GM23248 (cell line): ENCODE measurements around the gene REXO1. TPM values are rescaled to one million over a fixed set of nuclear protein-coding genes. Genes with fewer than 3 reads are reported as not detected.

Source experiments
- DNase-seq: peaks from one replicate; pipeline ENCODE4 v3.0.0-alpha.2; 2015
- H2AFZ ChIP-seq: fragments of 200-600 bp; sonication (generic); 2 replicates; pipeline ENCODE4 v1.6.1; 2016; ENCODE audit warnings: antibody characterized with exemption
- H3F3A ChIP-seq: fragments of 200-600 bp; sonication (generic); 2 replicates; pipeline ENCODE4 v1.6.1; 2016; ENCODE audit warnings: mild to moderate bottlenecking, antibody characterized with exemption, mixed run types; ENCODE audit not compliant: insufficient read depth
- H3K27ac ChIP-seq: fragments of 200-600 bp; sonication (generic); 2 replicates; pipeline ENCODE4 v1.5.1; 2016; ENCODE audit warnings: mild to moderate bottlenecking
- H3K27me3 ChIP-seq: fragments of 200-600 bp; sonication (generic); replicated peaks from 2 replicates; pipeline ENCODE4 v1.6.1; 2016; ENCODE audit warnings: mild to moderate bottlenecking; ENCODE audit not compliant: insufficient read depth
- H3K36me3 ChIP-seq: fragments of 200-600 bp; sonication (generic); 2 replicates; pipeline ENCODE4 v1.6.1; 2016; ENCODE audit warnings: low read depth, mild to moderate bottlenecking
- H3K4me1 ChIP-seq: fragments of 200-600 bp; sonication (generic); 2 replicates; pipeline ENCODE4 v1.6.1; 2016; ENCODE audit warnings: mild to moderate bottlenecking; ENCODE audit not compliant: insufficient read depth
- H3K4me2 ChIP-seq: fragments of 200-600 bp; sonication (generic); one replicate; pipeline ENCODE4 v1.6.1; 2016; ENCODE audit warnings: mild to moderate bottlenecking; ENCODE audit not compliant: unreplicated experiment
- H3K4me3 ChIP-seq: fragments of 200-600 bp; sonication (generic); 2 replicates; pipeline ENCODE4 v1.5.1; 2016; ENCODE audit warnings: mild to moderate bottlenecking
- H3K79me2 ChIP-seq: fragments of 200-600 bp; sonication (generic); 2 replicates; pipeline ENCODE4 v1.6.1; 2016; ENCODE audit warnings: mild to moderate bottlenecking; ENCODE audit not compliant: insufficient read depth
- H3K9ac ChIP-seq: fragments of 200-600 bp; sonication (generic); 2 replicates; pipeline ENCODE4 v1.6.1; 2016; ENCODE audit warnings: mild to moderate bottlenecking
- H3K9me2 ChIP-seq: fragments of 200-600 bp; sonication (generic); 2 replicates; pipeline ENCODE4 v1.6.1; 2016; ENCODE audit warnings: mixed run types, mild to moderate bottlenecking, moderate library complexity; ENCODE audit not compliant: insufficient read depth
- H3K9me3 ChIP-seq: fragments of 200-600 bp; sonication (generic); one replicate; pipeline ENCODE4 v1.6.1; 2017; ENCODE audit warnings: low read depth
- H4K20me1 ChIP-seq: fragments of 200-600 bp; sonication (generic); 2 replicates; pipeline ENCODE4 v1.6.0; 2016; ENCODE audit not compliant: insufficient read depth
- EZH2 ChIP-seq: fragments of 200-600 bp; sonication (generic); IDR thresholded peaks from 2 replicates; pipeline ENCODE4 v1.6.1; 2018; ENCODE audit warnings: antibody characterized with exemption, mild to moderate bottlenecking; ENCODE audit not compliant: insufficient read depth, poor library complexity, severe bottlenecking
- EZH2phosphoT487 ChIP-seq: fragments of 200-600 bp; sonication (generic); IDR thresholded peaks from 2 replicates; pipeline ENCODE4 v1.6.1; 2018; ENCODE audit warnings: antibody characterized with exemption, moderate library complexity, mild to moderate bottlenecking, low read depth; ENCODE audit not compliant: insufficient read depth
- WGBS, 2 experiments: methylation state at CpG; one replicate each; pipeline ENCODE4 v1.1.6; 2015 to 2017; ENCODE audit warnings: low lambda C conversion rate in 2 of 2, low coverage in 1 of 2; ENCODE audit errors: missing lambda C conversion rate in 2 of 2; 5-methylcytosine and 5-hydroxymethylcytosine counted together
- in situ Hi-C: fragments of 300-500 bp; cut with MboI; formaldehyde crosslinking; loops from 2 replicates; pipeline ENCODE4 v1.15.0; 2020
- polyA plus RNA-seq: library from polyadenylated mRNA; unstranded; fragments of >200 nt; fragmentation: Nextera tagmentation; extraction: Ambion mirVana; gene quantifications from 2 replicates; pipeline ENCODE4 v1.2.1, GENCODE V29; 2016
- total RNA-seq: library from RNA; depleted of rRNA; stranded (reverse); fragments of >200 nt; shearing (Covaris generic); gene quantifications from 2 replicates; pipeline ENCODE4 v1.2.3, GENCODE V29; 2014

REXO1 gene
- total and polyA plus RNA-seq, 2 experiments from 2014 or later = 4.9 to 5.2 TPM

DNA sequence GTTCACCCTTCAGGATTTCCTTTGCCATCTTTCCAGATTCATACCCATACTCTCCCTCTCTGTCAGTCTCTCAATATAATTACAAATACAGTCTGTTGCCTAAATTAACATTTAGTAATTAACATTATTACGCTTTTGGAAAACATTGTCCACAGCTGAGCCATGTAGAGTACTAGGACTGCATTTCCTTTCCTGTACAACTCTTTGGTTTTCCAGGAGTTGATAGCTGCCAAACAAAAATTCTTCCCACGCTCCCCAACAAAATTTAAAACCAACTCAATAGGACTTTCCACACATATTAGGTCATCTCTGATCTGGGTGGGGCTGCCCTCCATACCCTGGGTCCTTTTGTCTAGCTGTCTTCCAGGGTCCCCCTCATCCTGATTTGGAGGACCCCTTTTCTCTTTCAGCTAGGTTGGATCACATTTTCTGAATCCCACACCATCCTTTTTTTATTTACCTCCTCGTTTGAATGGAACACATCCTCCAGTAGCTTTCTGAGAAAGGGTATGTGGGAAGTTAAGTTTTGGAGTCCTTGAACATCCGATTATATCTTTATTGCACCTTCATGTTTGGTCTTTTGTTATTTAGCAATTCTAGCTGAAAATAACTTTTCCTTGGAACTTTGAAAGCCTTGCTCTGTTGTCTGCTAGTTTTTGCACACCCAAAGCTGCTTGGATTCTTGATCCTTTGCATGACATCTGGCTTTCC is 77.3 kb downstream of the REXO1 start:
- Histone ChIP-seq H3K79me2 (no peaks in the 10 kb centered on the region), H3K27ac (no peak overlapping the region), H3K36me3 (no peaks in the 10 kb centered on the region), H3F3A (no peaks in the 10 kb centered on the region), H2AFZ (no peak overlapping the region), H3K9ac (no peak overlapping the region), H4K20me1 (no peaks in the 10 kb centered on the region), H3K27me3 (peaks cover 65% of the 10 kb centered on the region), H3K9me2 (no peaks in the 10 kb centered on the region), H3K4me3 (no peak overlapping the region), H3K4me2 (no peak overlapping the region), H3K9me3 (no peaks in the 10 kb centered on the region), H3K4me1 (no peaks in the 10 kb centered on the region)
- in situ Hi-C loops = no loop called here
- no peak for DNase-seq
- TF ChIP-seq EZH2phosphoT487 = no peak
- TF ChIP-seq EZH2 = no peak
- WGBS, 2 experiments = 62 to 63% methylated on average over 4 of the region's 4 CpGs

DNA sequence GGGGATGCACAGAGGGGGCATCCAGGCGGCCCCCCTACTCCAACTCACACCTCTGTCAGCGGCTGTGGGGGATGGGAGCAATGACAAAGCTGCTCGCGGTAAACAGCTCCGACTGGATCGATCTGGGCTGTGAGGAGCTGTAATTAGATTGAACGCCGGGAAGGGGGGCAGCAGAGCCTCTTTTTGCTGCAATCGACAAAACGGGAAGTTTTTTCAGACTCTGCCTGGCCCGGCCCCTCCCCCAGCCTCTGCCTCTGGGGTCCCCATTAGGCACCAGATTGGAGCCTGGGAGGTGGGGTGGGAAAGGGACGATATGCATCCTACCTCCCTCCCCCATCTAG is 78.7 kb downstream of the REXO1 start:
- WGBS, 2 experiments = 3 to 5% methylated on average over 11 to 12 of the region's 12 CpGs
- no peaks in the 10 kb centered on the region for H3K36me3 ChIP-seq
- H3F3A ChIP-seq = no peaks in the 10 kb centered on the region
- TF ChIP-seq EZH2 = no peak
- TF ChIP-seq EZH2phosphoT487 = no peak
- DNase-seq = no peak
- no peaks in the 10 kb centered on the region for H4K20me1 ChIP-seq
- no peak overlapping the region for H3K27ac ChIP-seq
- H3K9me3 ChIP-seq = no peaks in the 10 kb centered on the region
- no peak overlapping the region for H3K9ac ChIP-seq
- H3K4me1 ChIP-seq = no peaks in the 10 kb centered on the region
- no peak overlapping the region for H2AFZ ChIP-seq
- no peaks in the 10 kb centered on the region for H3K79me2 ChIP-seq
- H3K4me2 ChIP-seq = no peak overlapping the region
- H3K27me3 ChIP-seq = peaks cover 66% of the 10 kb centered on the region
- in situ Hi-C loops = no loop called here
- H3K9me2 ChIP-seq = no peaks in the 10 kb centered on the region
- no peak overlapping the region for H3K4me3 ChIP-seq

GRCh38 chr19:1768918-1769644 is 79.2 kb downstream of the REXO1 start:
- H3K4me1 ChIP-seq = no peaks in the 10 kb centered on the region
- DNase-seq = no peak
- 62 to 71% methylated on average over 6 to 9 of the region's 9 CpGs for WGBS, 2 experiments
- no peaks in the 10 kb centered on the region for H4K20me1 ChIP-seq
- no peak overlapping the region for H3K4me3 ChIP-seq
- H3F3A ChIP-seq = no peaks in the 10 kb centered on the region
- in situ Hi-C loops = no loop called here
- no peak overlapping the region for H2AFZ ChIP-seq
- peaks cover 66% of the 10 kb centered on the region for H3K27me3 ChIP-seq
- no peaks in the 10 kb centered on the region for H3K9me3 ChIP-seq
- no peak overlapping the region for H3K9ac ChIP-seq
- TF ChIP-seq EZH2phosphoT487 (no peak), EZH2 (no peak)
- no peaks in the 10 kb centered on the region for H3K9me2 ChIP-seq
- no peak overlapping the region for H3K4me2 ChIP-seq
- no peaks in the 10 kb centered on the region for H3K79me2 ChIP-seq
- no peak overlapping the region for H3K27ac ChIP-seq
- no peaks in the 10 kb centered on the region for H3K36me3 ChIP-seq

DNA sequence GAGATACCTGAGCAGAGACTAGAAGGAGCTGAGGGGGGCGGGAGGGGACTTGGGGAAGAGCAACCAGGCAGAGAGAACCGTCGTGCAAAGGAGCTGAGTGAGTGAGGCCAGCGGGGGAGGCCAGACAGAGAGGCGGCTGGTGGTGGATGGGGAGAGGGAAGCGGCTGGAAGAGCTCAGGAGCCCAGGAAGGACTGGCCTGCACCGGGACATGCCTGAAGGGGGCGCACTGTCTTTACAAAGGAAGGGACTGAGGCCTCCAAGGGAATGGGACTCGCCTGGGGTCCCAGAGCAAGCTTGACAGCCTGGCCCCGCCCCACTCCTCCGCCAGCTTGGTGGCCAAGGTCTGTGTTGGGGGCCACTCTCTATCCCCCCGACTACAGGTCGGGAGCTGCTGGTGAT is 80.0 kb downstream of the REXO1 start:
- peak; percentile 51 for DNase-seq
- WGBS, 2 experiments = 17 to 18% methylated on average over 12 to 13 of the region's 13 CpGs
- in situ Hi-C loops = no loop called here

More for the DNA sequence above, 80.0 kb downstream of the REXO1 start:
- H3K9ac ChIP-seq = no peak overlapping the region
- H3F3A ChIP-seq = no peaks in the 10 kb centered on the region; the same call in 1 of the 2 replicates
- H3K4me1 ChIP-seq = no peaks in the 10 kb centered on the region
- no peak overlapping the region for H3K4me3 ChIP-seq
- no peak overlapping the region for H3K27ac ChIP-seq
- TF ChIP-seq EZH2phosphoT487 (no peak), EZH2 (no peak)
- no peaks in the 10 kb centered on the region for H3K79me2 ChIP-seq
- no peaks in the 10 kb centered on the region for H3K36me3 ChIP-seq
- peaks cover 68% of the 10 kb centered on the region for H3K27me3 ChIP-seq
- no peaks in the 10 kb centered on the region for H4K20me1 ChIP-seq
- no peak overlapping the region for H3K4me2 ChIP-seq
- H3K9me2 ChIP-seq = no peaks in the 10 kb centered on the region
- H3K9me3 ChIP-seq = no peaks in the 10 kb centered on the region
- H2AFZ ChIP-seq = no peak overlapping the region
